GM12878 (cell line): Measurements from ENCODE around the gene ADCY2. TPM values are rescaled to one million over a fixed set of nuclear protein-coding genes. Genes with fewer than 3 reads are reported as not detected.

ENCODE experiments used
- ATAC-seq: fragments of 200-7000 bp; cut with Tn5 transposase; 3 replicates; pipeline ENCODE4 v1.9.1; 2020; ENCODE audit warnings: mild to moderate bottlenecking, moderate library complexity
- BruUV-seq: library from RNA; stranded (reverse); fragments of 400-500 nt; replicated peaks from 2 replicates; lab custom pipeline; 2021; lab: Mats Ljungman, UMichigan
- CTCF ChIA-PET: fragments of 300-600 bp; sonication (Branson Sonifier 250); formaldehyde crosslinking; extraction: SDS; loops from one replicate; lab custom pipeline; 2021; ENCODE audit warnings: inconsistent platforms; lab: Yijun Ruan, JAX
- POLR2A ChIA-PET: fragments of 350-600 bp; formaldehyde crosslinking; extraction: SDS; loops from one replicate; lab custom pipeline; 2021; ENCODE audit warnings: inconsistent platforms; lab: Charles Lee
- RAD21 ChIA-PET: fragments of 300-600 bp; sonication (Branson Sonifier 250); formaldehyde crosslinking; loops from one replicate; lab custom pipeline; 2023; ENCODE audit warnings: antibody characterized with exemption; ENCODE audit not compliant: unreplicated experiment; lab: Charles Lee
- SMC1A ChIA-PET: fragments of 300-600 bp; sonication (Branson Sonifier 250); formaldehyde crosslinking; loops from one replicate; lab custom pipeline; 2023; ENCODE audit not compliant: unreplicated experiment, uncharacterized antibody; lab: Charles Lee
- DNase-seq: peaks from one replicate; pipeline ENCODE4 v3.0.0-alpha.2; 2011; ENCODE audit warnings: low read depth, low spot score
- FAIRE-seq: peaks from 3 replicates; lab custom pipeline; 2011; peaks lifted over from hg19 to GRCh38; lab: Jason Lieb, UNC
- H2AFZ ChIP-seq: 2 replicates; pipeline ENCODE4 v1.6.0; 2011; ENCODE audit warnings: low read depth, low read length, control low read depth; ENCODE audit not compliant: control insufficient read depth
- H3K27ac ChIP-seq: 2 replicates; pipeline ENCODE4 v1.5.1; 2011; ENCODE audit warnings: control low read depth; ENCODE audit not compliant: control insufficient read depth, insufficient read depth
- H3K27me3 ChIP-seq, 2 experiments: replicated peaks in 1 of 2; 2 replicates each; pipeline versions ENCODE4 v1.6.0 to v1.6.1; 2011; ENCODE audit warnings: low read length in 1 of 2; ENCODE audit not compliant: control insufficient read depth in 2 of 2, insufficient read depth in 2 of 2
- H3K36me3 ChIP-seq, 2 experiments: 2 replicates each; pipeline ENCODE4 v1.5.1; 2011; ENCODE audit warnings: low read length in 1 of 2; ENCODE audit not compliant: control insufficient read depth in 2 of 2, insufficient read depth in 2 of 2
- H3K4me1 ChIP-seq: 2 replicates; pipeline ENCODE4 v1.6.1; 2011; ENCODE audit warnings: mild to moderate bottlenecking, low read length, moderate library complexity, mixed read lengths; ENCODE audit not compliant: control insufficient read depth, insufficient read depth
- H3K4me2 ChIP-seq: 2 replicates; pipeline ENCODE4 v1.6.0; 2011; ENCODE audit warnings: control low read depth; ENCODE audit not compliant: control insufficient read depth, insufficient read depth
- H3K4me3 ChIP-seq: fragments of 200-600 bp; sonication (generic); 2 replicates; pipeline ENCODE4 v1.5.1; 2016
- H3K79me2 ChIP-seq: 2 replicates; pipeline ENCODE4 v1.6.0; 2011; ENCODE audit warnings: low read length; ENCODE audit not compliant: control insufficient read depth, insufficient read depth
- H3K9ac ChIP-seq: 2 replicates; pipeline ENCODE4 v1.8.0; 2011; ENCODE audit warnings: low read length, control low read depth, mixed read lengths; ENCODE audit not compliant: control insufficient read depth, insufficient read depth
- H3K9me3 ChIP-seq: replicated peaks from 3 replicates; pipeline ENCODE4 v1.5.1; 2011; ENCODE audit warnings: mild to moderate bottlenecking, low read length; ENCODE audit not compliant: control insufficient read depth, insufficient read depth
- H4K20me1 ChIP-seq: 2 replicates; pipeline ENCODE4 v1.6.0; 2011; ENCODE audit not compliant: control insufficient read depth, insufficient read depth
- BMI1 ChIP-seq: fragments of 450-650 bp; IDR thresholded peaks from 2 replicates; pipeline ENCODE4 v1.6.1; 2016; ENCODE audit warnings: mild to moderate bottlenecking, moderate library complexity, borderline replicate concordance
- EP300 ChIP-seq, 2 experiments: fragments of 150-350 bp in 1 of 2; IDR thresholded peaks; 2 replicates each; pipeline ENCODE4 v1.6.1; 2011 to 2012; ENCODE audit warnings: low read depth in 2 of 2, low read length in 2 of 2, borderline replicate concordance in 1 of 2, improper control_type of control experiment in 1 of 2, inconsistent platforms in 1 of 2; ENCODE audit not compliant: control insufficient read depth in 1 of 2
- HCFC1 ChIP-seq: fragments of 150-350 bp; IDR thresholded peaks from 2 replicates; pipeline ENCODE4 v1.6.1; 2014; ENCODE audit warnings: low read length
- SUPT20H ChIP-seq: IDR thresholded peaks from 2 replicates; pipeline ENCODE4 v1.6.1; 2011; ENCODE audit warnings: low read depth, mild to moderate bottlenecking, low read length, moderate library complexity, borderline replicate concordance; ENCODE audit not compliant: control insufficient read depth
- TCF7 ChIP-seq: IDR thresholded peaks from 2 replicates; pipeline ENCODE4 v1.6.1; 2014; ENCODE audit warnings: antibody characterized with exemption, borderline replicate concordance
- ZBED1 ChIP-seq: IDR thresholded peaks from 2 replicates; pipeline ENCODE4 v1.6.1; 2016; ENCODE audit warnings: borderline replicate concordance
- ZZZ3 ChIP-seq: IDR thresholded peaks from 2 replicates; pipeline ENCODE4 v1.6.1; 2011; ENCODE audit warnings: low read depth; ENCODE audit not compliant: control insufficient read depth, insufficient read length
- WGBS: methylation state at CpG from one replicate; pipeline ENCODE4 v1.1.6; 2016; ENCODE audit warnings: low lambda C conversion rate; ENCODE audit not compliant: insufficient replicate concordance, insufficient coverage; ENCODE audit errors: missing lambda C conversion rate; 5-methylcytosine and 5-hydroxymethylcytosine counted together
- in situ Hi-C: fragments of 300-500 bp; cut with MboI; formaldehyde crosslinking; loops from 9 replicates; pipeline ENCODE4 v1.14.3; 2018; ENCODE audit warnings: mixed read lengths
- intact Hi-C: fragments of 100-400 bp; cut with micrococcal nuclease; formaldehyde crosslinking; loops from one replicate; pipeline ENCODE4 v1.14.2; 2022; ENCODE audit not compliant: unreplicated experiment
- polyA plus RNA-seq, 11 experiments: library from polyadenylated mRNA; depleted of rRNA in 4 of 11; unstranded in 6 of 11; stranded (reverse) in 5 of 11; fragments of >200 nt; fragmentation: Nextera tagmentation in 4 of 11; fragmentation: Illumina TruSeq in 1 of 11; extraction: Ambion mirVana in 4 of 11; extraction: Trizol in 1 of 11; gene quantifications; 1 replicate in 1 of 11; 2 replicates in 10 of 11; pipeline versions ENCODE4 v1.2.1 to v1.2.3, GENCODE V29; 2011 to 2016; ENCODE audit warnings: inconsistent platforms in 2 of 11, missing spikeins in 2 of 11, low read depth in 1 of 11
- total RNA-seq, 4 experiments: library from RNA; depleted of rRNA in 3 of 4; stranded (reverse); fragments of >200 nt in 3 of 4; fragmentation: Illumina TruSeq in 1 of 4; extraction: Trizol in 1 of 4; gene quantifications; 2 replicates each; pipeline versions ENCODE4 v1.2.1 to v1.2.3, GENCODE V29; 2013 to 2021

Gene ADCY2
- total and polyA plus RNA-seq, 10 of the 15 experiments (the other 5 are each of a cell fraction or from before 2014, with no cell fraction given) = 0.07 to 0.26 TPM; not detected in 8

- FAIRE-seq (no peak), DNase-seq (no peak), ATAC-seq (no peak)
- no peaks in the 10 kb centered on the region for H4K20me1 ChIP-seq
- H3K4me1 ChIP-seq = peaks cover 5% of the 10 kb centered on the region
- TF ChIP-seq EP300 (IDR thresholded peaks at IDR 0.05; ENCODE audit: borderline replicate concordance in 1 of 2, control insufficient read depth in 1 of 2, low read depth in 2 of 2, low read length in 2 of 2) (no peak), ZBED1 (no peak), TCF7 (no peak), SUPT20H (no peak), ZZZ3 (no peak), HCFC1 (no peak), BMI1 (no peak)
- no peaks in the 10 kb centered on the region for H3K79me2 ChIP-seq
- RAD21 ChIA-PET = interaction anchor here (1.4 to 4.9 kb wide), 3 partner anchors 20 to 67 kb away, joined by 3 to 32 read pairs (median 5); no protein-coding TSS in a partner anchor
- H3K4me3 ChIP-seq = no peak overlapping the region
- H2AFZ ChIP-seq = no peak overlapping the region
- POLR2A ChIA-PET = no interaction called here
- no peak overlapping the region for H3K9ac ChIP-seq
- no peak overlapping the region for H3K4me2 ChIP-seq
- in situ Hi-C loops (no loop called here), intact Hi-C loops (loop anchor here (5.0 kb wide), 1 partner anchor 1048 kb away; no protein-coding TSS in a partner anchor)
- WGBS = 56% methylated on average over 10 of the region's 10 CpGs
- H3K9me3 ChIP-seq = no peaks in the 10 kb centered on the region; the same call in 2 of the 3 replicates
- BruUV-seq = no TSS peak
- SMC1A ChIA-PET = interaction anchor here (1.3 to 1.8 kb wide), 4 partner anchors 8 to 69 kb away, joined by 3 to 7 read pairs (median 4); no protein-coding TSS in a partner anchor
- H3K36me3 ChIP-seq = no peaks in the 10 kb centered on the region
- CTCF ChIA-PET = interaction anchor here (1.2 to 5.3 kb wide), 8 partner anchors 9 to 555 kb away, joined by 3 to 39 read pairs (median 10); no protein-coding TSS in a partner anchor
- H3K27me3 ChIP-seq = no peaks in the 10 kb centered on the region; a peak in 1 of 4 replicates
- no peak overlapping the region for H3K27ac ChIP-seq
Observed at GRCh38 chr5:7814816-7815215, 418.9 kb downstream of the ADCY2 start.
